Glomerular endothelial cell (primary cell): ENCODE data around the gene OPALIN. TPM values are rescaled to one million over a fixed set of nuclear protein-coding genes. Genes with fewer than 3 reads are reported as not detected.
"Not testable (repeated sequence)": the region's sequence is repeated elsewhere in the genome, so short reads cannot be mapped to it uniquely, and the experiment has no call there.

ENCODE experiments used
- DNase-seq: peaks from one replicate; pipeline ENCODE4 v3.0.0-alpha.2; 2011; ENCODE audit warnings: low read depth, low spot score; ENCODE audit errors: extremely low read depth
- total RNA-seq: library from RNA; depleted of rRNA; stranded (reverse); fragments of >200 nt; gene quantifications from 2 replicates; pipeline ENCODE4 v1.2.3, GENCODE V29; 2015

Gene OPALIN
- total RNA-seq, 1 donor from 2014 or later, result not detected

DNA sequence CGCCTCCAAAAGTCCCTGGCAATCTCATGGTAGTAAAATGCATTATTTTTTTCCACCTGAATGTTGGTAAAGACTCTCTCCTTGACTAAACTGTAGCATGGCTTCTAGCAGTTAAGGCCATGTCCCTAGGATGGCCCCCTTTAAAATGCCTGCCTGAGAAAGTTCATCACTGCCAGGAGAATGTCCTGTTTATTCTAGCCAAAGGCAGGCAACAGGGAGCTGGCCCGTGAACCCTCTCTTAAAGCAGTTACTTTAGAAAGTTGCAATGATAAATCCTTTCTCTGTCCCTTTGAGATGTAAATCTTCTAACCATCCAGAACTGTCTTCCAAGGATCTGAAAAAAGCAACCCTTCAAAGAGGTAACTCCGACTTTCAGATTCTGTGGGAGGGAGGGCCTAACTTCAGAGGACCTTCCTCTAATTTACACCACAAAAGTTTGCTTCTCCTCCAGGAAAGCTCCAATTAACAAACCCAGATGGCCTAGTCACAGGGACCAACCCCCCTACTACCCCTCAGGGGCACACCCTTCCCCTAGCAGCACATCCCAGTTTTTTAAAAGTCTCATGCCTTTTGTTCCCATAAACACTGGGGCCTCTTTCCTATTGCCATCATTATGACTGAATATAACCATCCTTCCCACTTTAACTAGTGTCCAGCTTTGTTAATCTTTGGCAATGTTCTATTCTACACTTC lies 49.0 kb downstream of the OPALIN start:
- DNase-seq, result no peak

DNA sequence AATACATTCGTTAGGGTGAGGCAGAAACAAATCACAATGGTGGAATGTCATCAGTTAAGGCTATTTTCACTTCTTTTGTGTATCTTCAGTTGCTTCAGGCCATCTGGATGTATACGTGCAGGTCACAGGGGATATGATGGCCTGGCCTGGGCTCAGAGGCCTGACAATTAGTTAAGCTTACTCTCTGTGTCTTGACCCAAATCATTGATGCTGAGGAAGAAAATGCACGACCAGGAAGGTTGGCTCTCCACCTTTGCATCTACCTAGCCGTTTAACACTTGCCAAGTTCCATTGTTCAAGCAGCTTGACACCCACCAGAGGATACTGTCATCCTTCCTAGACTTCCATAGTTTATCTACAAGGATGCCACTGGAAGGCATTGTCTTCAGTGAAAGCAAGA lies 49.9 kb downstream of the OPALIN start:
- not testable (repeated sequence) for DNase-seq

DNA sequence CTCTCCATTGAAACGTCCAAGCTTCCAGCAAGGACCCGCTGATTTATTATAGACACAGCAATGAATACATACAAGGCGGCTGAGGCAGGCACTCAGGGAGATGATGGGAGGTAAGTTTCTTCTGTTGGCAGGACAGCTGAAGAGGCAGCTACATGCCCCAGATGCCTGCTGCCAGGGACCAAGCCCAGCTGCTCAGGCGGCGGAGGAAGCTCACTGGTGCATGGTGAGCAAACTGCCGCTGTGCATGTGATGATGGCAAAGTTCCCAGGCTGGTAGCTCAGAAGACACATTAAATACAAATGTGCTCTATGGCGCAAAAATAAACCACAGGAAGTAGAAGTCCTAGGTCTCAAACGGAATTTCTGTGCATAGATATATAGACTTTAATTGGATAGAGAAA lies 52.3 kb downstream of the OPALIN start:
- DNase-seq, result no peak

- DNase-seq, result no peak
Observed at GRCh38 chr10:96305019-96305418, 53.8 kb downstream of the OPALIN start.

GRCh38 chr10:96304230-96304629 lies 54.6 kb downstream of the OPALIN start, which contains the start of gene DNTT:
DNTT (plus strand) TSS chr10:96304434; CDS start chr10:96304498, 64 bp downstream.
- no peak for DNase-seq

- DNase-seq, result no peak
Observed at GRCh38 chr10:96301616-96302015, 57.2 kb downstream of the OPALIN start.

DNA sequence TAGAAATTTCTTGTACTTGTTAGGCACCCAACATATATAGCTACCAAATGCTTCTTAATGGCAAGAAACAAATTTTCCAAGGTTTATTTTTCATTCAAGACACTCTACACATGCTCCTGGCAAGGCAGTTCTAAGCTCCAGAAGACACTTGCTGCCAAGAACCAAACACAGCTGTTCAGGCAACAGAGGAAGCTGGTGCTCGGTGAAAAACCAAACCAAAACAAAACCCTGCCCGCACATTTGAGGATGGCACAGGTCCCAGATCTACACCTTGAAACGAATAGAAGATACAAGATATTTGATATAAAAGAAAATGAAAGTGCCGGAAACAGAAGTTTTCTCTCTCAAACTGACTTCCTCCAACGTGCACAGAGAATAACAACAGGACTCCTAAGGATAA lies 59.4 kb downstream of the OPALIN start:
- DNase-seq, result no peak

- no peak for DNase-seq
Observed at GRCh38 chr10:96298362-96298761, 60.4 kb downstream of the OPALIN start.

- DNase-seq, result no peak
Observed at GRCh38 chr10:96297486-96297885, 61.3 kb downstream of the OPALIN start.

DNA sequence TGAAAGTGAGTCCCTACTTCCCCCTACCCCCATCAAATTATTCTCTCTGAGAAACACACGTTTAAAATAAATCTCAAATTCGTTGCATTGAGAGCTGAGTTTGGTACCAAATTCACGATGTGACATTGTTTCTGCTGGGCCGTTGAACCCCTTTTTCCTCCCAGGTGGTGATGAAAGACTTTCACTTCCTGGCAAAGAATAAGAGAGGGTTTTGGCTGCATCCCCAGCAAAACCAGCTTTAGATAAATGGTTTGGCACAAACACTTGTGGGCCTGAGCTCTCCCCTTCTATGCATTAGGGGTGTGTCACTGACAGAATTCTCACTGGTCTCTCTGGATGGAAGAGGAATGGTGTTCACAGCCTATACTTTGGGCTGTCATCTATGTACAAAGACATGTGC lies 63.3 kb downstream of the OPALIN start:
- DNase-seq, result no peak

Other genes starting within 250 kb of the OPALIN start
- 7.2 and 10.6 TPM in 2 replicates for gene ZNF518A, start 228.7 kb downstream of the OPALIN start, total RNA-seq
- gene BLNK, start 87.4 kb downstream of the OPALIN start, total RNA-seq, result not detected in 2 replicates
- not detected in 2 replicates for gene DNTT, start 54.6 kb downstream of the OPALIN start, total RNA-seq
- gene TLL2, start 154.9 kb upstream of the OPALIN start, total RNA-seq, result 2.5 and 4.0 TPM in 2 replicates
- 62.2 and 70.7 TPM in 2 replicates for gene TM9SF3, start 228.0 kb upstream of the OPALIN start, total RNA-seq